Heart left ventricle (tissue), 13 donors: ENCODE results near the gene IFI27L1.

ENCODE experiments used
- POLR2A ChIP-seq, 2 donors: fragments of 450-650 bp; IDR thresholded peaks; one replicate each; pipeline ENCODE4 v1.6.1; 2017; ENCODE audit warnings: antibody characterized with exemption in 2 of 2, mild to moderate bottlenecking in 2 of 2, moderate library complexity in 2 of 2
- TF ChIP-seq, protein P1 (sequence below), 12 donors: fragments of 200-600 bp; sonication (generic) in 4 of 12; IDR thresholded peaks; one replicate each; pipeline versions ENCODE4 v1.5.0 to v1.8.0; 2018 to 2022; ENCODE audit warnings: antibody characterized with exemption in 12 of 12, mild to moderate bottlenecking in 5 of 12
- donor health status: ischemic (EF 13 %, LVEDD 7.1; RV severe dilation, severe dysfunction).
- donor health status: DM: no; HTN: yes; CAD: no.
- donor health status: DM: no; HTN: no; CAD: no.
- donor health status: ischemic (EF 25% LVEDD 6.9; RV normal size, moderate dysfunction).
- donor health status: ischemic (EF 25% LVEDD 5.7; RV mildly dilated, moderate dysfunction).
- donor health status: ischemic (EF 35%, LVEDD 5.7; RV mildly dilated, moderate dysfunction).
- donor health status: nonischemic (EF 11% LVEDD 7.7; RV severe dilation, severe dysfunction).
- donor health status: DM: yes; HTN: yes; CAD: no.
- donor health status: PGD.
- donor health status: ischemic (EF 29% LVEDD 5.4; RV normal size, mild dysfunction).
- donor health status: nonischemic (EF 23%, LVEDD 6.1; RV moderate dilation, normal function).

DNA sequence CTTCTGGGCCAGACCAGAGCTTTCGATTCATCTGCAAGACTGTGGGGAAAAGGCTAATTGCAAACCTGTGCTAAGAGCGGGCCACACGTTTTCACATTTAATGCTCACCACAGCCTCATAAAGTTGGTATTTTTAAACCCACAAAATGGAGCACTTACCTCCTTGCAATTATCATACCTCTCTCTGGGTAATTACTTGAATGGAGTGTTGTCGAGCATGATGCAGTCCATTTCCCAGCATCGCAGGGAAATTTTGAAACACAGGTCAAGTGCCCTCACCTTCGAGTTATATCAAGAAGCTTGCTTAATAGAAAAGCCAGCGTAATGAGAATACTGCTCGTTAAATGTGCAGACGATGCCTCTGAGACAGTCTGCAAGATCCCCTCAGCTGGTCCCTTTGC, 57.1 kb downstream of the IFI27L1 start:
- TF ChIP-seq, protein P1, sequence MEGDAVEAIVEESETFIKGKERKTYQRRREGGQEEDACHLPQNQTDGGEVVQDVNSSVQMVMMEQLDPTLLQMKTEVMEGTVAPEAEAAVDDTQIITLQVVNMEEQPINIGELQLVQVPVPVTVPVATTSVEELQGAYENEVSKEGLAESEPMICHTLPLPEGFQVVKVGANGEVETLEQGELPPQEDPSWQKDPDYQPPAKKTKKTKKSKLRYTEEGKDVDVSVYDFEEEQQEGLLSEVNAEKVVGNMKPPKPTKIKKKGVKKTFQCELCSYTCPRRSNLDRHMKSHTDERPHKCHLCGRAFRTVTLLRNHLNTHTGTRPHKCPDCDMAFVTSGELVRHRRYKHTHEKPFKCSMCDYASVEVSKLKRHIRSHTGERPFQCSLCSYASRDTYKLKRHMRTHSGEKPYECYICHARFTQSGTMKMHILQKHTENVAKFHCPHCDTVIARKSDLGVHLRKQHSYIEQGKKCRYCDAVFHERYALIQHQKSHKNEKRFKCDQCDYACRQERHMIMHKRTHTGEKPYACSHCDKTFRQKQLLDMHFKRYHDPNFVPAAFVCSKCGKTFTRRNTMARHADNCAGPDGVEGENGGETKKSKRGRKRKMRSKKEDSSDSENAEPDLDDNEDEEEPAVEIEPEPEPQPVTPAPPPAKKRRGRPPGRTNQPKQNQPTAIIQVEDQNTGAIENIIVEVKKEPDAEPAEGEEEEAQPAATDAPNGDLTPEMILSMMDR (IDR thresholded peaks at IDR 0.05), result no peak
- no peak for TF ChIP-seq POLR2A (IDR thresholded peaks at IDR 0.05)
